Measurements from ENCODE around the gene SETD4.
"Not testable (repeated sequence)": the region's sequence is repeated elsewhere in the genome, so short reads cannot be mapped to it uniquely, and the experiment has no call there.

DNA sequence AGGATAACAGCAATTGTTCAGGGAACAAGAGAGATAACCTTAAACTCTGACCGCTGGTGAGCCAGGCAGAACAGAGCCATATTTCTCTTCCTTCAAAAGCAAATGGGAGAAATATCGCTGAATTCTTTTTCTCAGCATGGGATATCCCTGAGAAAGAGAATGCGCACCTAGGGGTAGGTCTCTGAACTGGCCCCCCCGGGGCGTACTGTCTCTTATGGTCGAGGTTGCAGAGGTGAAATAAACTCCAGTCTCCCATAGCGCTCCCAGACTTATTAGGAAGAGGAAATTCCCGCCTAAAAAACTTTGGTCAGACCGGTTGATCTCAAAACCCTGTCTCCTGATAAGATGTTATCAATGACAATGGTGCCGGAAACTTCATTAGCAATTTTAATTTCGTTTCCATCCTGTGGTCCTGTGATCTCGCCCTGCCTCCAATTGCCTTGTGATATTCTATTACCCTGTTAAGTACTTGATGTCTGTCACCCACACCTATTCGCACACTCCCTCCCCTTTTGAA lies 39.4 kb upstream of the SETD4 start:
- TF ChIP-seq, protein P1, sequence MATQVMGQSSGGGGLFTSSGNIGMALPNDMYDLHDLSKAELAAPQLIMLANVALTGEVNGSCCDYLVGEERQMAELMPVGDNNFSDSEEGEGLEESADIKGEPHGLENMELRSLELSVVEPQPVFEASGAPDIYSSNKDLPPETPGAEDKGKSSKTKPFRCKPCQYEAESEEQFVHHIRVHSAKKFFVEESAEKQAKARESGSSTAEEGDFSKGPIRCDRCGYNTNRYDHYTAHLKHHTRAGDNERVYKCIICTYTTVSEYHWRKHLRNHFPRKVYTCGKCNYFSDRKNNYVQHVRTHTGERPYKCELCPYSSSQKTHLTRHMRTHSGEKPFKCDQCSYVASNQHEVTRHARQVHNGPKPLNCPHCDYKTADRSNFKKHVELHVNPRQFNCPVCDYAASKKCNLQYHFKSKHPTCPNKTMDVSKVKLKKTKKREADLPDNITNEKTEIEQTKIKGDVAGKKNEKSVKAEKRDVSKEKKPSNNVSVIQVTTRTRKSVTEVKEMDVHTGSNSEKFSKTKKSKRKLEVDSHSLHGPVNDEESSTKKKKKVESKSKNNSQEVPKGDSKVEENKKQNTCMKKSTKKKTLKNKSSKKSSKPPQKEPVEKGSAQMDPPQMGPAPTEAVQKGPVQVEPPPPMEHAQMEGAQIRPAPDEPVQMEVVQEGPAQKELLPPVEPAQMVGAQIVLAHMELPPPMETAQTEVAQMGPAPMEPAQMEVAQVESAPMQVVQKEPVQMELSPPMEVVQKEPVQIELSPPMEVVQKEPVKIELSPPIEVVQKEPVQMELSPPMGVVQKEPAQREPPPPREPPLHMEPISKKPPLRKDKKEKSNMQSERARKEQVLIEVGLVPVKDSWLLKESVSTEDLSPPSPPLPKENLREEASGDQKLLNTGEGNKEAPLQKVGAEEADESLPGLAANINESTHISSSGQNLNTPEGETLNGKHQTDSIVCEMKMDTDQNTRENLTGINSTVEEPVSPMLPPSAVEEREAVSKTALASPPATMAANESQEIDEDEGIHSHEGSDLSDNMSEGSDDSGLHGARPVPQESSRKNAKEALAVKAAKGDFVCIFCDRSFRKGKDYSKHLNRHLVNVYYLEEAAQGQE (IDR thresholded peaks at IDR 0.05; ENCODE audit: insufficient read depth in 1 of 2, low read depth in 2 of 2, low read length in 1 of 2) = not testable (repeated sequence)
- TF ChIP-seq, protein P2, sequence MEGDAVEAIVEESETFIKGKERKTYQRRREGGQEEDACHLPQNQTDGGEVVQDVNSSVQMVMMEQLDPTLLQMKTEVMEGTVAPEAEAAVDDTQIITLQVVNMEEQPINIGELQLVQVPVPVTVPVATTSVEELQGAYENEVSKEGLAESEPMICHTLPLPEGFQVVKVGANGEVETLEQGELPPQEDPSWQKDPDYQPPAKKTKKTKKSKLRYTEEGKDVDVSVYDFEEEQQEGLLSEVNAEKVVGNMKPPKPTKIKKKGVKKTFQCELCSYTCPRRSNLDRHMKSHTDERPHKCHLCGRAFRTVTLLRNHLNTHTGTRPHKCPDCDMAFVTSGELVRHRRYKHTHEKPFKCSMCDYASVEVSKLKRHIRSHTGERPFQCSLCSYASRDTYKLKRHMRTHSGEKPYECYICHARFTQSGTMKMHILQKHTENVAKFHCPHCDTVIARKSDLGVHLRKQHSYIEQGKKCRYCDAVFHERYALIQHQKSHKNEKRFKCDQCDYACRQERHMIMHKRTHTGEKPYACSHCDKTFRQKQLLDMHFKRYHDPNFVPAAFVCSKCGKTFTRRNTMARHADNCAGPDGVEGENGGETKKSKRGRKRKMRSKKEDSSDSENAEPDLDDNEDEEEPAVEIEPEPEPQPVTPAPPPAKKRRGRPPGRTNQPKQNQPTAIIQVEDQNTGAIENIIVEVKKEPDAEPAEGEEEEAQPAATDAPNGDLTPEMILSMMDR (IDR thresholded peaks at IDR 0.05) = not testable (repeated sequence)
- not testable (repeated sequence) for TF ChIP-seq POLR2AphosphoS5 (IDR thresholded peaks at IDR 0.05; ENCODE audit: low read depth, low read length)
